Measurements from ENCODE around the gene SPRY1. TPM values are rescaled to one million over a fixed set of nuclear protein-coding genes. Genes with fewer than 3 reads are reported as not detected.

The SPRY1 gene
- total RNA-seq, 6 experiments from 2014 or later, result 9.3 to 16.1 (median 14.3) TPM

DNA sequence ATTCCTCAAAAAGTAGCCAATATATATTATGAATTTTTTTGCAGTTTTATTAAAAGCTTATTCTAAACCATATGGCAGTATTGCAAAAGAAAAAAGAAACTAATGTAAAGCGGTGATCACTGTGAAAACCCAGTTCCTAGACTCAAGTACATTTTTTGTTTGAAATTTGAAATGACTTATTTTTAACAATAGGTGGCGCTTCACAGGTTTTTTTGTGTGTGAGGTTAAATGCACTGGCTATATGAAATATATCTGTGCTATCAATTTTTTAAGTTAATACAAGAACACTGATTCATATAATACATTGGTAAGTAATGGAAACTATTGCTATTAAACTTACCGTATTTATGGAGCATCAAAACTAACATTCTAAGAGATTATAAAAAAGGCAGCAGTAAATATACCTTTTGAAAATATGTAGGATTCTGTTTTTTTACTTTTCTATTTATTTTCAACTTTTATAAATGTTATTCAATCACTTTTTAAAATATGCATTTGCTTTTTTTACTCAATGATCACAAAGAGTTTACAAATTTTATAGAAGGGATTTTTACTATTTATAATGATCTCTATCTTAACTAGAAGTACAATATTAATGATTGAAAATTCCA is 5.6 kb upstream of the SPRY1 start:
- Histone ChIP-seq H3K9me3 (no peaks in the 10 kb centered on the region), H3K4me1 (no peaks in the 10 kb centered on the region), H3K36me3 (no peaks in the 10 kb centered on the region), H3K27me3 (no peaks in the 10 kb centered on the region), H3K27ac (no peak overlapping the region), H3K4me3 (no peak overlapping the region)
- ATAC-seq, result peak in 3 of 4 donors; percentile 31 to 59 (median 38)
- intact Hi-C loops (cut with DNase I), result no loop called here
- WGBS (ENCODE audit: insufficient coverage, low coverage, low lambda C conversion rate, missing lambda C conversion rate), result 22% methylated on average over 3 of the region's 3 CpGs
- no peak for DNase-seq
- TF ChIP-seq, protein P1, sequence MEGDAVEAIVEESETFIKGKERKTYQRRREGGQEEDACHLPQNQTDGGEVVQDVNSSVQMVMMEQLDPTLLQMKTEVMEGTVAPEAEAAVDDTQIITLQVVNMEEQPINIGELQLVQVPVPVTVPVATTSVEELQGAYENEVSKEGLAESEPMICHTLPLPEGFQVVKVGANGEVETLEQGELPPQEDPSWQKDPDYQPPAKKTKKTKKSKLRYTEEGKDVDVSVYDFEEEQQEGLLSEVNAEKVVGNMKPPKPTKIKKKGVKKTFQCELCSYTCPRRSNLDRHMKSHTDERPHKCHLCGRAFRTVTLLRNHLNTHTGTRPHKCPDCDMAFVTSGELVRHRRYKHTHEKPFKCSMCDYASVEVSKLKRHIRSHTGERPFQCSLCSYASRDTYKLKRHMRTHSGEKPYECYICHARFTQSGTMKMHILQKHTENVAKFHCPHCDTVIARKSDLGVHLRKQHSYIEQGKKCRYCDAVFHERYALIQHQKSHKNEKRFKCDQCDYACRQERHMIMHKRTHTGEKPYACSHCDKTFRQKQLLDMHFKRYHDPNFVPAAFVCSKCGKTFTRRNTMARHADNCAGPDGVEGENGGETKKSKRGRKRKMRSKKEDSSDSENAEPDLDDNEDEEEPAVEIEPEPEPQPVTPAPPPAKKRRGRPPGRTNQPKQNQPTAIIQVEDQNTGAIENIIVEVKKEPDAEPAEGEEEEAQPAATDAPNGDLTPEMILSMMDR (IDR thresholded peaks at IDR 0.05), result peak; percentile 50 to 58 (median 54)
- TF ChIP-seq POLR2A (IDR thresholded peaks at IDR 0.05), result no peak

DNA sequence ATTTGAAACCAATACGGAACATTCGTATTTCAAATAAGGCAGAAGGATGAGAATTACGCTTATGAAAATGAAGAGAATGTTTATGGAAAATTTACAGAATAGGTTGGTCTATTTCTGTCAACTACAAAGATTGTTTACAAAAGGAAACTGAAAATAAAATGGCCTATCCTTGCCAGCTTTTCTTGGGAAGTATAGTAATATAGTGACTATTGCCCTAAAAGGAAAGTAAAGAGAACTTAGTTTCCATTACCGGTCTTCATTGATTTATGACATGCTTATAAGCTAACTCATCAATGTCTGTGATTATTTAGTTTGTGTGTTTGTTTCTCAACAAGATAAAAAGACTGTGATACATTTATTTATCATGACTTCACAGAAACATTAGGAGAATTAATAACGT is 2.9 kb upstream of the SPRY1 start:
- no peaks in the 10 kb centered on the region for H3K9me3 ChIP-seq
- H3K4me1 ChIP-seq, result no peaks in the 10 kb centered on the region
- no peaks in the 10 kb centered on the region for H3K36me3 ChIP-seq
- DNase-seq (no peak), ATAC-seq (no peak)
- TF ChIP-seq, protein P1 (IDR thresholded peaks at IDR 0.05), result no peak
- no peak for TF ChIP-seq POLR2A (IDR thresholded peaks at IDR 0.05)
- H3K4me3 ChIP-seq, result no peak overlapping the region
- H3K27ac ChIP-seq, result no peak overlapping the region
- no peaks in the 10 kb centered on the region for H3K27me3 ChIP-seq
- intact Hi-C loops (cut with DNase I), result no loop called here
- 71% methylated on average over 5 of the region's 5 CpGs for WGBS (ENCODE audit: insufficient coverage, low coverage, low lambda C conversion rate, missing lambda C conversion rate)

DNA sequence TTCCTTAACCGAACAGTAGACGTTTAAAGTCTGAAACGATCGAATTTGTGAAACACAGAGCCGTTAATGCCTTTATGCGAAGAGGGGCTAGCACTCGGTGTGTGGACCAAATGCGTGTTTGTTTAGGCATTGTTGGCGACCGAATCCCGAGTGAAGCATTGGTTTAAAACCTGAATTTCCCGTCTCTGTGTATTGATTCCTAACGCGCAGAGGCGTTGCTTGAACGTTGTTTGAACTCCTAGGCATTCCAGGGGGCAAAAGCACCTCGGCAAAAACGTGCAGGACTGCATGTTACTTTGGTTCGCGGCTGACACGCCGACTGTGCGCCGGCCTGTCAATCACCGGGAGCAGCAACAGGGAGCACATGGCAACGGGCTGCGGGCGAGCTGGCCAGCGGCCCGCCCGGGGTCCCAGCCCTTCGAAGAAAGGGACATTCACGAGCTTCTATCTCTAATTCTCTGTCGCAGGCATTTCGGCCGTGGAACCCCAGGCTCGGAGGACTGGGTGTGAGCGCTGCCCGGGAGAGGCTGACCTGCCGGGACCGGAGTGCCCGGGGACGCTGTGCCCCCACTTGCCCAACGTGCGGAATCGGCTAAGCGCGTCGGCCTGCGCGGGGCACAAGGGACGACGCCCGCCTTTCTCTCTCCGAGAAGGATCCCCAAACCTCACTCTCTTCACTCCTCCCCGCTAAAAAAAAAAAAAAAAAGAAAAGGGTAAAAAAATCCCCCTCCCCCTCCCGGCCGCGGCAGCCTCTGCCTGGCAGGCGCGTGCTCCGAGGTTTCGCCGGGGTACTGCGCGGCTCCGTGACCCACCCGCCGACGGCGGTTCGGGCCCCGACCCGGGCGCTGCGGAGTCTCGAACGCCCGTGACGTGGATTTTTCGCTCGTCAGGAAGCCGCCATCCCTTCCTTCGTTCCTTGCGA is 810 bp downstream of the SPRY1 start:
- Histone ChIP-seq H3K27ac (peak overlapping the region; percentile 82 to 91 (median 87)), H3K27me3 (no peaks in the 10 kb centered on the region), H3K9me3 (no peaks in the 10 kb centered on the region), H3K4me1 (peaks cover 0 to 5% (median 0%) of the 10 kb centered on the region in 4 donors), H3K36me3 (peaks cover 0 to 7% (median 0%) of the 10 kb centered on the region in 4 donors), H3K4me3 (peak overlapping the region; percentile 65 to 72 (median 71))
- peak; percentile 40 to 42 (median 42) for ATAC-seq
- intact Hi-C loops (cut with DNase I), result no loop called here
- under 1% methylated on average over 56 of the region's 85 CpGs for WGBS (ENCODE audit: insufficient coverage, low coverage, low lambda C conversion rate, missing lambda C conversion rate)
- TF ChIP-seq, protein P1 (IDR thresholded peaks at IDR 0.05), result no peak
- TF ChIP-seq POLR2A (IDR thresholded peaks at IDR 0.05), result no peak
- peak; percentile 65 to 79 (median 72) for DNase-seq

DNA sequence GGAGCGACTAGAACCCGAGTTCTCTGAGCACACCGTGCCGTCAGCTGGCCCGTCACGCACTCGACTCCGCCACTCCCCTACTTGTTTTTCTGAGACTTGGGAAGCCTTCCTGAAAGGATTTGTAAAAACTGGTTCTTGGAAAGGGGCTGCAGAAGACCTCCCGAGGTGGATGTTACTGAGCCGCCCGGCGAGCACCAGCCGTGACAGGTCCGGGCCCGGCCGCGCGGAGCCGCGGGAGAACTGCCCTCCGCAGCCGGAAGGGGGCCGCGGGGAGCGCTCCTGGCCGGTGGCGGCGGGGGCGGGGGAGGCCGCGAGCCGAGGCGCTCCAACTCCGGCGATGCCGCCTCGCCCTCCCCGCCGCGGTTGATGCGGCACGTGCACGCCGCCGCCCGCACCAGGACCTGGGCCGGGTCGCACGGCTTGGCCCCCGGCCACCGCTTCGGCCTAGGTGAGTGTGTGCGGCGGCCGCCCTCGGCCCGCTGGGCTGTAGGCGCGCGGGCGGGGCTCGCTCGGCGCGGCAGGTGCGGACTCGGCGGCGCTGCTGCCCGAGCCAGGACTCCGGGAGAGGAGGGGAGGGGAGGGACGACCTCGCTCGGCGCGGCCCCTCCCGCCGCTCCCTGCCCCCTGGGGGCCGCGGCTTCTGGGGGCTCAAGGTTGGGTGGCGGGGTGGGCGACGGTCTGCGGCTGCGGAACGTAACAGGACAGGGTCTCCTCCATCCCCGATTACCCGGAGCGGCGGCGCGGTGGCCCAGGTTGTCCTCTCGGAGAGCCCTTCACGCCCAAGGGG is 1.7 kb downstream of the SPRY1 start:
- Histone ChIP-seq H3K4me3 (peak overlapping the region; percentile 65 to 72 (median 71)), H3K9me3 (no peaks in the 10 kb centered on the region), H3K4me1 (peaks cover 0 to 5% (median 0%) of the 10 kb centered on the region in 4 donors), H3K27me3 (no peaks in the 10 kb centered on the region), H3K36me3 (peaks cover 0 to 9% (median 0%) of the 10 kb centered on the region in 4 donors), H3K27ac (peak overlapping the region; percentile 82 to 91 (median 87))
- DNase-seq, result peak; percentile 81 to 82 (median 81)
- TF ChIP-seq POLR2A (IDR thresholded peaks at IDR 0.05), result peak; percentile 31
- TF ChIP-seq, protein P1 (IDR thresholded peaks at IDR 0.05), result peak; percentile 45 to 78 (median 57)
- intact Hi-C loops (cut with DNase I), result no loop called here
- peak; percentile 64 to 83 (median 77) for ATAC-seq
- 0% methylated on average over 1 of the region's 94 CpGs for WGBS (ENCODE audit: insufficient coverage, low coverage, low lambda C conversion rate, missing lambda C conversion rate)
